SJCRH30 (cell line): ENCODE measurements around the gene TMEM140. TPM values are rescaled to one million over a fixed set of nuclear protein-coding genes. Genes with fewer than 3 reads are reported as not detected.
"Not testable (repeated sequence)": the region's sequence is repeated elsewhere in the genome, so short reads cannot be mapped to it uniquely, and the experiment has no call there.

Experiments used
- DNase-seq, 2 experiments: peaks; one replicate each; pipeline ENCODE4 v3.0.0-alpha.2; 2015 to 2020
- H3K27ac ChIP-seq: fragments of 250-450 bp; sonication (Bioruptor Pico); 2 replicates; pipeline ENCODE4 v1.5.1; 2020; ENCODE audit warnings: mild to moderate bottlenecking, moderate library complexity
- H3K27me3 ChIP-seq: fragments of 250-450 bp; sonication (Bioruptor Pico); 2 replicates; pipeline ENCODE4 v1.5.1; 2020; ENCODE audit warnings: mild to moderate bottlenecking, moderate library complexity
- H3K36me3 ChIP-seq: fragments of 250-450 bp; sonication (Bioruptor Pico); 2 replicates; pipeline ENCODE4 v1.5.1; 2020; ENCODE audit warnings: mild to moderate bottlenecking, moderate library complexity
- H3K4me1 ChIP-seq: fragments of 250-450 bp; sonication (Bioruptor Pico); 2 replicates; pipeline ENCODE4 v1.5.1; 2020; ENCODE audit warnings: mild to moderate bottlenecking, moderate library complexity
- H3K4me3 ChIP-seq: fragments of 250-450 bp; sonication (Bioruptor Pico); 2 replicates; pipeline ENCODE4 v1.5.1; 2020; ENCODE audit warnings: mild to moderate bottlenecking, moderate library complexity
- H3K9me3 ChIP-seq: fragments of 250-450 bp; sonication (Bioruptor Pico); replicated peaks from 2 replicates; pipeline ENCODE4 v1.5.1; 2020; ENCODE audit warnings: mild to moderate bottlenecking, moderate library complexity
- total RNA-seq: library from RNA; depleted of rRNA; stranded (reverse); fragments of >200 nt; shearing (Covaris generic); gene quantifications from 2 replicates; pipeline ENCODE4 v1.2.3, GENCODE V29; 2014

TMEM140 gene
- total RNA-seq, 1 experiment from 2014 or later, result 0.12 TPM

GRCh38 chr7:135164357-135165061, 16.6 kb downstream of the TMEM140 start:
- Histone ChIP-seq H3K27ac (no peak overlapping the region), H3K4me1 (peaks cover 11% of the 10 kb centered on the region), H3K27me3 (no peaks in the 10 kb centered on the region), H3K9me3 (no peaks in the 10 kb centered on the region), H3K36me3 (peaks cover 32% of the 10 kb centered on the region), H3K4me3 (no peak overlapping the region)
- DNase-seq, result no peak

GRCh38 chr7:135165862-135166261, 18.0 kb downstream of the TMEM140 start:
- no peak for DNase-seq

GRCh38 chr7:135166338-135166990, 18.6 kb downstream of the TMEM140 start:
- Histone ChIP-seq H3K36me3 (peaks cover 32% of the 10 kb centered on the region), H3K9me3 (no peaks in the 10 kb centered on the region), H3K4me3 (no peak overlapping the region), H3K27me3 (no peaks in the 10 kb centered on the region), H3K4me1 (no peaks in the 10 kb centered on the region), H3K27ac (no peak overlapping the region)
- no peak for DNase-seq

More at GRCh38 chr7:135165862-135166261, 18.0 kb downstream of the TMEM140 start:
- no peaks in the 10 kb centered on the region for H3K9me3 ChIP-seq
- H3K36me3 ChIP-seq, result peaks cover 32% of the 10 kb centered on the region
- no peak overlapping the region for H3K4me3 ChIP-seq
- H3K4me1 ChIP-seq, result peaks cover 4% of the 10 kb centered on the region; the same call in 1 of the 2 replicates
- no peaks in the 10 kb centered on the region for H3K27me3 ChIP-seq
- H3K27ac ChIP-seq, result no peak overlapping the region

GRCh38 chr7:135167365-135167917, 19.6 kb downstream of the TMEM140 start:
- no peaks in the 10 kb centered on the region for H3K4me1 ChIP-seq
- H3K9me3 ChIP-seq, result no peaks in the 10 kb centered on the region
- peaks cover 32% of the 10 kb centered on the region for H3K36me3 ChIP-seq
- H3K27ac ChIP-seq, result no peak overlapping the region
- no peak overlapping the region for H3K4me3 ChIP-seq
- H3K27me3 ChIP-seq, result no peaks in the 10 kb centered on the region
- DNase-seq, result no peak

GRCh38 chr7:135168001-135168400, 20.1 kb downstream of the TMEM140 start:
- H3K27me3 ChIP-seq, result no peaks in the 10 kb centered on the region
- H3K36me3 ChIP-seq, result peaks cover 32% of the 10 kb centered on the region
- H3K4me3 ChIP-seq, result no peak overlapping the region
- DNase-seq, result no peak
- H3K27ac ChIP-seq, result no peak overlapping the region
- no peaks in the 10 kb centered on the region for H3K9me3 ChIP-seq
- H3K4me1 ChIP-seq, result no peaks in the 10 kb centered on the region

GRCh38 chr7:135168489-135169140, 20.7 kb downstream of the TMEM140 start:
- Histone ChIP-seq H3K36me3 (peaks cover 32% of the 10 kb centered on the region), H3K27me3 (no peaks in the 10 kb centered on the region), H3K27ac (no peak overlapping the region), H3K4me1 (no peaks in the 10 kb centered on the region), H3K9me3 (no peaks in the 10 kb centered on the region), H3K4me3 (no peak overlapping the region)
- no peak for DNase-seq

GRCh38 chr7:135169141-135169963, 21.5 kb downstream of the TMEM140 start:
- Histone ChIP-seq H3K36me3 (peaks cover 32% of the 10 kb centered on the region), H3K4me3 (peak overlapping the region; percentile 89), H3K9me3 (no peaks in the 10 kb centered on the region), H3K4me1 (no peaks in the 10 kb centered on the region), H3K27ac (peak overlapping the region; percentile 88; the same call in 1 of the 2 replicates), H3K27me3 (no peaks in the 10 kb centered on the region)
- peak; percentile 31 to 47 for DNase-seq

GRCh38 chr7:135169964-135170273, 22.0 kb downstream of the TMEM140 start:
- H3K9me3 ChIP-seq, result no peaks in the 10 kb centered on the region
- H3K4me1 ChIP-seq, result no peaks in the 10 kb centered on the region
- peak overlapping the region; percentile 88 for H3K27ac ChIP-seq
- H3K36me3 ChIP-seq, result peaks cover 31% of the 10 kb centered on the region
- no peaks in the 10 kb centered on the region for H3K27me3 ChIP-seq
- no peak for DNase-seq
- H3K4me3 ChIP-seq, result peak overlapping the region; percentile 89

GRCh38 chr7:135170274-135170997, 22.6 kb downstream of the TMEM140 start, which contains the start of gene CYREN:
TSS of gene CYREN (minus strand) at chr7:135170707. CDS start at chr7:135168922, 1,785 bp downstream.
- peak; percentile 96 to 97 for DNase-seq
- Histone ChIP-seq H3K27ac (peak within 1 kb of the TSS; percentile 88), H3K9me3 (no peaks in the 10 kb centered on the region), H3K27me3 (no peaks in the 10 kb centered on the region), H3K4me3 (peak within 1 kb of the TSS; percentile 89), H3K4me1 (no peaks in the 10 kb centered on the region), H3K36me3 (peaks cover 26% of the 10 kb centered on the region)

- Histone ChIP-seq H3K36me3 (peaks cover 22% of the 10 kb centered on the region), H3K27ac (peak overlapping the region; percentile 88), H3K4me3 (peak overlapping the region; percentile 89)
- H3K27me3 ChIP-seq, DNase-seq, H3K9me3 ChIP-seq, H3K4me1 ChIP-seq: not testable (repeated sequence)
Measured at GRCh38 chr7:135170998-135171481, 23.2 kb downstream of the TMEM140 start.

GRCh38 chr7:135171581-135172291, 23.9 kb downstream of the TMEM140 start:
- not testable (repeated sequence) for H3K27ac ChIP-seq, H3K4me1 ChIP-seq, H3K27me3 ChIP-seq, H3K9me3 ChIP-seq, DNase-seq, H3K4me3 ChIP-seq
- H3K36me3 ChIP-seq, result peaks cover 19% of the 10 kb centered on the region

- H3K27me3 ChIP-seq, H3K4me1 ChIP-seq, H3K36me3 ChIP-seq, H3K9me3 ChIP-seq, H3K27ac ChIP-seq, DNase-seq, H3K4me3 ChIP-seq: not testable (repeated sequence)
Measured at GRCh38 chr7:135173916-135174315, 26.0 kb downstream of the TMEM140 start.

GRCh38 chr7:135174941-135175340, 27.1 kb downstream of the TMEM140 start:
- peaks cover 12% of the 10 kb centered on the region for H3K4me1 ChIP-seq
- H3K4me3 ChIP-seq, result no peak overlapping the region
- H3K27ac ChIP-seq, result no peak overlapping the region
- H3K27me3 ChIP-seq, result no peaks in the 10 kb centered on the region
- H3K36me3 ChIP-seq, result no peaks in the 10 kb centered on the region
- DNase-seq, result no peak
- H3K9me3 ChIP-seq, result no peaks in the 10 kb centered on the region
